Calu3 (cell line): ENCODE data around the gene AKAP12. TPM values are rescaled to one million over a fixed set of nuclear protein-coding genes. Genes with fewer than 3 reads are reported as not detected.
A peak's percentile ranks its signal among the peaks of the same experiment; 100 is the strongest.

Experiments
- BruUV-seq: library from RNA; stranded (reverse); fragments of 400-500 nt; replicated peaks from 2 replicates; lab custom pipeline; 2021; lab: Mats Ljungman, UMichigan
- CTCF ChIA-PET: fragments of 300-600 bp; sonication (Branson Sonifier 250); formaldehyde crosslinking; loops from one replicate; lab custom pipeline; 2022; ENCODE audit warnings: antibody characterized with exemption; lab: Charles Lee
- DNase-seq: peaks from one replicate; pipeline ENCODE4 v3.0.0; 2022
- H3K27ac Mint-ChIP-seq: one replicate; pipeline ENCODE4 v1.8.0; 2022; ENCODE audit warnings: mixed read lengths; ENCODE audit not compliant: unreplicated experiment
- H3K27me3 Mint-ChIP-seq: one replicate; pipeline ENCODE4 v1.8.0; 2022; ENCODE audit warnings: mixed read lengths; ENCODE audit not compliant: unreplicated experiment
- H3K36me3 Mint-ChIP-seq: one replicate; pipeline ENCODE4 v1.8.0; 2022; ENCODE audit warnings: mild to moderate bottlenecking, moderate library complexity, mixed read lengths; ENCODE audit not compliant: insufficient read depth, unreplicated experiment
- H3K4me1 Mint-ChIP-seq: one replicate; pipeline ENCODE4 v1.8.0; 2022; ENCODE audit warnings: mild to moderate bottlenecking, low read depth, mixed read lengths; ENCODE audit not compliant: unreplicated experiment
- H3K4me3 Mint-ChIP-seq: one replicate; pipeline ENCODE4 v1.8.0; 2022; ENCODE audit warnings: mild to moderate bottlenecking, low read depth, moderate library complexity, mixed read lengths; ENCODE audit not compliant: unreplicated experiment
- H3K9me3 Mint-ChIP-seq: one replicate; pipeline ENCODE4 v1.8.0; 2022; ENCODE audit warnings: low read depth, mixed read lengths; ENCODE audit not compliant: unreplicated experiment
- intact Hi-C: fragments of 100-400 bp; cut with micrococcal nuclease; formaldehyde crosslinking; loops from one replicate; pipeline ENCODE4 v1.10.0; 2022; ENCODE audit not compliant: unreplicated experiment
- total RNA-seq: library from RNA; stranded (reverse); gene quantifications from 2 replicates; pipeline ENCODE4 v1.2.3, GENCODE V29; 2022
- TF ChIP-seq, protein P1 (sequence below): fragments of 200-600 bp; IDR thresholded peaks from one replicate; pipeline ENCODE4 v1.8.0; 2022; ENCODE audit warnings: antibody characterized with exemption; ENCODE audit not compliant: unreplicated experiment

AKAP12 gene
- total RNA-seq, 1 experiment from 2014 or later, result 31.8 TPM

DNA sequence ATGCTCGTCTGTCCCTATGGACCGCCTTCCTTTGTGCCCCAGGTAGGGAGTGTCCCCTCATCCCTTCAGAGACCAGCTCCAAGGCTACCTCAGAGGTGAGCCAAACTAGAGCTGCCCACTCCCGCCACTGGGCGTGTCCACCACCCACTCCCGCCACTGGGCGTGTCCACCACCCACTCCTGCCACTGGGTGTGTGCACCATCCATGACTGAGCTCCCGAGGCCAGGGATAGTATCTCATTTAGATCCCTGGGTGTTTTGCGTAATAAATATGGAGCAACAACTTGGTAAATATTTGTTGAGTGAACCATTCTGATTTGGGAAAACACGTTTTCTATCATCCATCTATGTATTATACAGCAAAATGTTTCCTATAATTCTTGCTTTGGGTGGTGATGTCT, 82.8 kb downstream of the AKAP12 start:
- no peak overlapping the region for H3K27ac Mint-ChIP-seq
- CTCF ChIA-PET, result interaction anchor here (0.7 kb wide), 1 partner anchor 252 kb away, joined by 4 read pairs; no protein-coding TSS in a partner anchor
- intact Hi-C loops, result loop anchor here (10.0 kb wide), 1 partner anchor 278 kb away; no protein-coding TSS in a partner anchor
- no peak overlapping the region for H3K4me3 Mint-ChIP-seq
- TF ChIP-seq, protein P1, sequence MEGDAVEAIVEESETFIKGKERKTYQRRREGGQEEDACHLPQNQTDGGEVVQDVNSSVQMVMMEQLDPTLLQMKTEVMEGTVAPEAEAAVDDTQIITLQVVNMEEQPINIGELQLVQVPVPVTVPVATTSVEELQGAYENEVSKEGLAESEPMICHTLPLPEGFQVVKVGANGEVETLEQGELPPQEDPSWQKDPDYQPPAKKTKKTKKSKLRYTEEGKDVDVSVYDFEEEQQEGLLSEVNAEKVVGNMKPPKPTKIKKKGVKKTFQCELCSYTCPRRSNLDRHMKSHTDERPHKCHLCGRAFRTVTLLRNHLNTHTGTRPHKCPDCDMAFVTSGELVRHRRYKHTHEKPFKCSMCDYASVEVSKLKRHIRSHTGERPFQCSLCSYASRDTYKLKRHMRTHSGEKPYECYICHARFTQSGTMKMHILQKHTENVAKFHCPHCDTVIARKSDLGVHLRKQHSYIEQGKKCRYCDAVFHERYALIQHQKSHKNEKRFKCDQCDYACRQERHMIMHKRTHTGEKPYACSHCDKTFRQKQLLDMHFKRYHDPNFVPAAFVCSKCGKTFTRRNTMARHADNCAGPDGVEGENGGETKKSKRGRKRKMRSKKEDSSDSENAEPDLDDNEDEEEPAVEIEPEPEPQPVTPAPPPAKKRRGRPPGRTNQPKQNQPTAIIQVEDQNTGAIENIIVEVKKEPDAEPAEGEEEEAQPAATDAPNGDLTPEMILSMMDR, result no peak
- BruUV-seq, result no TSS peak
- no peak for DNase-seq
- H3K4me1 Mint-ChIP-seq, result peaks cover 15% of the 10 kb centered on the region
- no peaks in the 10 kb centered on the region for H3K27me3 Mint-ChIP-seq
- peaks cover 16% of the 10 kb centered on the region for H3K36me3 Mint-ChIP-seq
- H3K9me3 Mint-ChIP-seq, result peaks cover 2% of the 10 kb centered on the region

DNA sequence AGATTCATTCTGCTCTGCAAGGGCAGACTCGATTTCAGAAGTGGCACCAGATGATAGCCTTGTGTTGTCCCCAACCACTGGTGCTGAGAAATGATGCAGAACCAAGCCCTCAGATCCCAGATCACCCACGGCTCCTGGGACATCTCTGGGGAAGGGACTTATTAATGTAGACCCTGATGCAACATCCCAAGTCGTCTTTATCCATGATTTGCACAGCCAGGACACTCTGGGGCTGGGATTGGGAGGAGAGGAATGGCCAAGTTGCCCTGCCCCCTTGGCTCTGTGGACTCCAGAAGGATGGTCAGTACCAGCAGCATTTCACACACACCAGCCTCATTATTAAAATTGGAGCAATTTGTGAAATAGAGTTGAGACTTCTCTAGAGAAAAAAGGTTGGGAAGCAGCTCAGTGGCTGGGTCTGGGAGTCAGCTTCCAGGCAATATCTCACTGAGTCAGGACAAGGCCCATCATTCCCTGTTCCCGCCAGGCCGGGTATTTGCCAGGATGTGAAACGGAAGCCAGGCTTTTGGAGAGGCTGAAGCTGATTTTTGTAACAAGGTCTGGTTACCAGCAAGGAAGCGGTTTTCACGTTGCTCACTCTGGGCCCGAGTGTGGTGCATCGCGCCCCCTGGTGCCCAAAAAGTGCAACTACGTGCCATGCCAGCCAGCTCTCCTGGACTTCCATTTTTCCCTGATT, 84.2 kb downstream of the AKAP12 start:
- Mint-ChIP-seq H3K27ac (peak overlapping the region; percentile 61), H3K4me1 (peaks cover 14% of the 10 kb centered on the region), H3K4me3 (peak overlapping the region; percentile 76), H3K27me3 (no peaks in the 10 kb centered on the region), H3K9me3 (peaks cover 2% of the 10 kb centered on the region), H3K36me3 (peaks cover 16% of the 10 kb centered on the region)
- TF ChIP-seq, protein P1, result peak; percentile 87
- BruUV-seq, result no TSS peak
- CTCF ChIA-PET, result interaction anchor here (0.7 to 4.2 kb wide), 12 partner anchors 11 to 941 kb away, joined by 3 to 59 read pairs (median 5); no protein-coding TSS in a partner anchor
- intact Hi-C loops, result loop anchor here (1.0 to 10.0 kb wide), 3 partner anchors 279 to 431 kb away; no protein-coding TSS in a partner anchor
- DNase-seq, result peak; percentile 84

DNA sequence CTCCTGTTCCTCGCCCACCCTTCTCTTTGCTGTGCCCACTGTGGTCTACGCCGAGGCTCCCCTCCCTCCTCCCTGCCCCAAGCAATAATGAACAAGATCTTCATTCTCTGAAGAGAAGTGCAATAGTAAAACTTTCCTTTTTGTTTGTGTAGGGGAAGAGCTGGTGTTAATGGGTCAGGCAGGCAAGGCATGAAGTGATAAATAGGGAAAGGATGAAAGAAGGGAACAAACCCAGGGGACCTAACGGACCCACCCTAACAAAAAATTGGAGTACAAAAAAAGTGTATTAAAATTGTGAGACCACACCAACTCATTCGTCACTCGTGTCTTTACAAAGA, 84.7 kb downstream of the AKAP12 start:
- Mint-ChIP-seq H3K4me3 (peak overlapping the region; percentile 76), H3K27me3 (no peaks in the 10 kb centered on the region), H3K36me3 (peaks cover 16% of the 10 kb centered on the region), H3K27ac (peak overlapping the region; percentile 61), H3K4me1 (peaks cover 14% of the 10 kb centered on the region), H3K9me3 (peaks cover 2% of the 10 kb centered on the region)
- CTCF ChIA-PET, result interaction anchor here (0.7 to 4.2 kb wide), 11 partner anchors 10 to 433 kb away, joined by 3 to 59 read pairs (median 6); no protein-coding TSS in a partner anchor
- no peak for DNase-seq
- TF ChIP-seq, protein P1, result no peak
- intact Hi-C loops, result loop anchor here (1.0 to 10.0 kb wide), 3 partner anchors 280 to 432 kb away; no protein-coding TSS in a partner anchor
- no TSS peak for BruUV-seq

DNA sequence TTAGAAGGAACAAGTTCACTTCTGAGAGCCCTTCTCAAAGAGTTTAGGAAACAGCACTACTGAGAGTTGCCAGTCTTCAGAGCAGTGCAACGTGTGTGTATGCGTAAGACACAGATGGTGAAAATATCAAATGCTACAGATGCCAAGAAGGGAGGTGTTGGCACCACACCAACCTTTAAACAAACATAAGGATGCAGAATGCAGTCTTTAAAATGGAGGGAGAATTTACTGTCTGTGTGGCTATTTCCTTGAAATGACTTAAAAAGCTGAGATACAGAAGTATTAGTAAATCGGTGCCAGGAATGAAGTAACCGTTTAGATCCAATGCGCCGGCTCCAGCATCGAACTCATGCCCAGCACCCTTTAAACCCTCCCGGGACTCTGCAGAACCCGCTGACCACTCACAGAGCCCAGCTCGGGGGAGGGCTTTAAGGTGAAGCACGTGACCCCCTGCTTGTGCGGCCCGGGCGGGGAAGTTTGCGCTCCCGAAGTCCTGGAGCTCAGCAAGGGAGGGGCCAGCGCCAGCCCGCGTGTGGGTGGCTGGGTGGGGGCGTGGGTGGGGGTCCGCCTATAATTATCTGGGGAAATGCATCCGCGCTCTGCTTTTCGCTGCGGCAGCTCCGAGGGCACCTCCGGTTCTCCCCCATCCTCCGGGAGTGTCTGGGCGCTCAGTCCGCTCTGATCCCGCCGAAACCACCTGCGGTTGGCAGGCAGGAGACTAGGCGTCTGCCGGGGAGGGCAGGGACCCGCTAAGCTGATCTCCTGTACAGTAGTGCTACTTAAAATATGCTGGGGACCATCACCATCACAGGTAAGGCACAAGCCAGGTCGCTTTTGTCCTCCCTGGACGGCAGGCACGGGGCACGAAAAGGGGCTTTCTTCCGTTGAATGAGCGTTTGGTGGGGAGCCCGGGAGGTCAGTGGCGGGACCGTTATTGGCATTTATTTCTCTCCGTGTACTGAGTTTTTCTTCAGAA, 85.6 kb downstream of the AKAP12 start:
- CTCF ChIA-PET, result interaction anchor here (0.5 to 4.2 kb wide), 13 partner anchors 9 to 1341 kb away, joined by 3 to 59 read pairs (median 5); partner anchors contain the start of gene AKAP12
- Mint-ChIP-seq H3K36me3 (peaks cover 16% of the 10 kb centered on the region), H3K4me1 (peaks cover 14% of the 10 kb centered on the region), H3K27ac (peak overlapping the region; percentile 60), H3K4me3 (peak overlapping the region; percentile 76), H3K27me3 (no peaks in the 10 kb centered on the region), H3K9me3 (peaks cover 2% of the 10 kb centered on the region)
- TF ChIP-seq, protein P1, result no peak
- BruUV-seq, result no TSS peak
- intact Hi-C loops, result loop anchor here (2.0 to 10.0 kb wide), 2 partner anchors 281 to 433 kb away; no protein-coding TSS in a partner anchor
- peak; percentile 65 for DNase-seq
